ENCODE results near the gene C11orf24. TPM values are rescaled to one million over a fixed set of nuclear protein-coding genes. Genes with fewer than 3 reads are reported as not detected.

The C11orf24 gene
- total RNA-seq, 1 experiment from 2014 or later: 52.3 TPM

- ChIA-PET POLR2A (ENCODE audit: low non-redundant PET) (interaction anchor here (0.6 kb wide), 1 partner anchor 26 kb away, joined by 6 read pairs; no protein-coding TSS in a partner anchor), CTCF (no interaction called here)
- no peak for TF ChIP-seq CTCF (conservative IDR thresholded peaks at IDR 0.05; ENCODE audit: low read depth, low read length)
- no peak for TF ChIP-seq EZH2 (IDR thresholded peaks at IDR 0.05; ENCODE audit: borderline replicate concordance, low read depth, low read length, poor library complexity, severe bottlenecking)
- no TSS peak for BruUV-seq (replicated peaks)
- intact Hi-C loops (cut with micrococcal nuclease; ENCODE audit: unreplicated experiment): no loop called here
- H3K9me3 ChIP-seq (ENCODE audit: low read depth, low read length, poor library complexity, severe bottlenecking): no peaks in the 10 kb centered on the region
- H3K4me3 ChIP-seq (ENCODE audit: low read depth, low read length, poor library complexity, severe bottlenecking): no peak overlapping the region
- DNase-seq (ENCODE audit: low spot score): no peak
- no peaks in the 10 kb centered on the region for H3K27me3 ChIP-seq (replicated peaks; ENCODE audit: insufficient read depth, low read depth, low read length, poor library complexity)
- H3K4me1 ChIP-seq (ENCODE audit: insufficient read depth, low read length, poor library complexity, severe bottlenecking): peaks cover 6% of the 10 kb centered on the region
- H3K27ac ChIP-seq (ENCODE audit: low read depth, low read length, poor library complexity, severe bottlenecking): no peak overlapping the region
- H3K36me3 ChIP-seq (ENCODE audit: insufficient read depth, low read length, poor library complexity, severe bottlenecking): no peaks in the 10 kb centered on the region
Observed at GRCh38 chr11:68308068-68308467, 36.3 kb upstream of the C11orf24 start.

GRCh38 chr11:68306636-68307035, 34.9 kb upstream of the C11orf24 start:
- intact Hi-C loops (cut with micrococcal nuclease; ENCODE audit: unreplicated experiment): no loop called here
- Histone ChIP-seq H3K36me3 (ENCODE audit: insufficient read depth, low read length, poor library complexity, severe bottlenecking) (no peaks in the 10 kb centered on the region), H3K27me3 (replicated peaks; ENCODE audit: insufficient read depth, low read depth, low read length, poor library complexity) (no peaks in the 10 kb centered on the region), H3K4me1 (ENCODE audit: insufficient read depth, low read length, poor library complexity, severe bottlenecking) (peaks cover 6% of the 10 kb centered on the region), H3K4me3 (ENCODE audit: low read depth, low read length, poor library complexity, severe bottlenecking) (no peak overlapping the region), H3K9me3 (ENCODE audit: low read depth, low read length, poor library complexity, severe bottlenecking) (no peaks in the 10 kb centered on the region), H3K27ac (ENCODE audit: low read depth, low read length, poor library complexity, severe bottlenecking) (no peak overlapping the region)
- no peak for DNase-seq (ENCODE audit: low spot score)
- ChIA-PET POLR2A (ENCODE audit: low non-redundant PET) (no interaction called here), CTCF (no interaction called here)
- BruUV-seq (replicated peaks): no TSS peak
- no peak for TF ChIP-seq EZH2 (IDR thresholded peaks at IDR 0.05; ENCODE audit: borderline replicate concordance, low read depth, low read length, poor library complexity, severe bottlenecking)
- no peak for TF ChIP-seq CTCF (conservative IDR thresholded peaks at IDR 0.05; ENCODE audit: low read depth, low read length)

- no peaks in the 10 kb centered on the region for H3K9me3 ChIP-seq (ENCODE audit: low read depth, low read length, poor library complexity, severe bottlenecking)
- ChIA-PET CTCF (no interaction called here), POLR2A (ENCODE audit: low non-redundant PET) (no interaction called here)
- peaks cover 6% of the 10 kb centered on the region for H3K4me1 ChIP-seq (ENCODE audit: insufficient read depth, low read length, poor library complexity, severe bottlenecking)
- H3K27ac ChIP-seq (ENCODE audit: low read depth, low read length, poor library complexity, severe bottlenecking): no peak overlapping the region
- intact Hi-C loops (cut with micrococcal nuclease; ENCODE audit: unreplicated experiment): no loop called here
- TF ChIP-seq CTCF (conservative IDR thresholded peaks at IDR 0.05; ENCODE audit: low read depth, low read length) (no peak), EZH2 (IDR thresholded peaks at IDR 0.05; ENCODE audit: borderline replicate concordance, low read depth, low read length, poor library complexity, severe bottlenecking) (no peak)
- H3K4me3 ChIP-seq (ENCODE audit: low read depth, low read length, poor library complexity, severe bottlenecking): no peak overlapping the region
- BruUV-seq (replicated peaks): no TSS peak
- peak; percentile 41 for DNase-seq (ENCODE audit: low spot score)
- no peaks in the 10 kb centered on the region for H3K27me3 ChIP-seq (replicated peaks; ENCODE audit: insufficient read depth, low read depth, low read length, poor library complexity)
- no peaks in the 10 kb centered on the region for H3K36me3 ChIP-seq (ENCODE audit: insufficient read depth, low read length, poor library complexity, severe bottlenecking)
Observed at GRCh38 chr11:68303982-68304780, 32.4 kb upstream of the C11orf24 start.

Data from A673 (cell line).